Right renal cortex interstitium (tissue), 3 donors: ENCODE measurements around the gene CSMD2. TPM values are rescaled to one million over a fixed set of nuclear protein-coding genes. Genes with fewer than 3 reads are reported as not detected.

Source experiments
- DNase-seq, 3 donors: peaks; one replicate each; pipeline ENCODE4 v3.0.0-alpha.2; 2013; ENCODE audit warnings: low read depth in 3 of 3, low spot score in 2 of 3
- polyA plus RNA-seq, 3 donors: library from polyadenylated mRNA; unstranded; fragments of 120-200 nt; gene quantifications; one replicate each; pipeline ENCODE4 v1.2.1, GENCODE V29; 2013; ENCODE audit not compliant: insufficient read length in 3 of 3

CSMD2 gene
- polyA plus RNA-seq, 3 donors = 0.78 to 1.1 (median 0.92) TPM

DNA sequence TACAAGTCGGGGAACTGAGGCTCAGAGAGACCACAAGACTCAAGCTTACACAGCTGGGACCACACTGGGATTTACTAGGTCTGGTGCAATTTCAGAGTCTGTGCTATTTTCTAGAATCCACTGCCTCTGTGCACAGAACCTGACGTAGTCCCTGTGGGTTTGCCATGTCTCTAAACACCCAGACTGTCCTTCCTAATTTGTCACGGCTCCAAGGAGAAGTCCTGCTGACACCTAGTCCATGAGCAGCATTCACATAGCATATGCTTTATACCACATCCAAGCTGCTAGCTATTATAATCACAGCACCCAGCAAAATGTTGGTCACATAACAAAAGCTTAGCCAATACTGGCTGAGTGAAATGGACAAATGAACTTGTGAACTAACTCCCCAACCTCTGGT lies 380.2 kb downstream of the CSMD2 start:
- no peak for DNase-seq

DNA sequence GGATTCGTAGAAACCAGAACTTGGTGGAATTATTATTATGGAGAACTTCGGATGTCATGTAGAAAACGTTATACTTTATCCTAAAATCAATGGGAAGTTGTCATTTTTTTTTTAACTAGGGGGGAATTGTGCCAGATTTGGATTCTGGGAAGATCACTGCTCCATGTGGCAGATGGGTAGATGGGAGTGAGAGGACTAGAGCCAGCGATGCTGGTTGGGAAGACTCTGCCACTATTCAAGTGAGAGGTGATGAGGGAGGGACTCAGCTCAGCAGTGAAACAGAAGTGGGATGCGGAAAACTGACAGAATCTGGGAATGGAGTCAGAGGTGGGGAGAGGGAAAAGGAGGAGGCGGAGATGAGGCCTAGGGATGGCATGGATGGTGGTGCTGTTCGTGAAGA lies 382.3 kb downstream of the CSMD2 start:
- DNase-seq = no peak

DNA sequence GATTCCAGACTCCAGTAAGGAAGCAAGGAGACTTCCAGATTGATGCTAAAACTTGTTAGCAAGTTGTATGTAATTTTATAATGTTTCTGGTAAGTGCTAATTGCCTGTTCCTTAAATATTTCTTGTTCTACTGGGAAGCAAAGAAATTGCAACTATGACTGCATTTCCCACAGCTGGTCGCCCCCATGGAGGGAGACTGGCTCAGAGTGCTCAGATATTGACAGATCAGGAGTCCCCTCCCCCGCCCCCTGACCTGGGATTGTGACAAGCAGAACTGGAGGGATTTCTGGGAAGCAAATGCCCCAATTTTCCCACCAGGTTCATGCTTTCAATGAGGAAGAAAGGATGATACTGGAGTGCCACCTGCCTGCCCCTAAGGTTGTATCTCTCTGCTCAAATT lies 383.4 kb downstream of the CSMD2 start:
- DNase-seq = no peak

DNA sequence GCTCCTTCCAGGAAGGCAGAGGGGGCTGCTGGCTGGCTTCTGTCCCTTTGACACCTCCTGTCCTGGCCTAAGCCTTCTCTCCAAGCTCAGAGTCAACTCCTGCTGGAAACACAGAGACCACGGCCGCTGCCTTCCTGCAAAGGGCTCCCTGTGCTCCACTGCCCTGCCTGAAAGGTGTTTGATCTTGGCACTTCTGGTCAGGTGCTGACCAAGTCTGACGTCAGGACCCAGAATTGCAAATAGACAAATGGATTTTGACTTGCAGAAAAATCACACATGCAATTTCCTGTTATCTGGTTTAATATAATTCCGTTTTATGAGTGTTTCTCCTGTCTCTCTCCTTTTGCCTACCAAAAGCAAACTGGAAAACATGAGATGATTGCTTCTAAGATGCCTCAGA lies 387.7 kb downstream of the CSMD2 start:
- DNase-seq = no peak

DNA sequence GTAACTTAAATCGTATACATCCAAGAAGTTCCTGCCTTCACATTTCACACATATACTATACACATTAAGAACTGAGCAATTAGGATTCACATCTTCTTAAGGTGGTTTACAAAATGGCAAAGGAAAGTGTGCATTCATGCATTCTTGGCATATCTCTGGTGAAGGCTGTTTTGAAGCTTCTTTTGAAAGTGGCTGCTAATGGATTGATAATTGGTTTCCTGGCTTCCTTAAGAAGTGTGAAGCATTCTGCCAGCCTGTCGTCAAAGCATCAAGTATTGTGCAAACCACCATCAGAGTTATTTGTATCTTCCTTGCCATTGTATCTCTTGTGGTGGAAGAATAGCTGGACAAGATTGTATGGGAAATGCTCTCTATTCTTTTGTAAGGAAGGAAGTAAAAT lies 396.2 kb downstream of the CSMD2 start:
- DNase-seq = no peak

DNA sequence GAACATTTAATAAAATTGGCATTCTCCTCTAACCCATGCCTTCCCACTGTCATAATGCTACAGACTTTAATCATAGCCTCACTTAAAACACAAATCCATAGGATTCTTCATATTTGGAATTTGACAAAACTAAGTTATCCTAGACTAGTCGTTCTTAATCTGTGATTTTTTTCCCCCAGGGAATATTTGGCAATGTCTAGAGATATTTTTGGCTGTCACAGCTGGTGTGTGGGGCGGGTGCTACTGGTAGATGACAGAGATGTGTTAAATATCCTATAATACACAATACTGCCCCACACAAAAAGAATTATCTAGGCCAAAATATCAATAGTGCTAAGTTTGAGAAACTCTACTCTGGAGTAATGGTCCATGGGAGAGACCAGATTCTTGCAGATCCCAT lies 396.9 kb downstream of the CSMD2 start:
- DNase-seq = no peak

DNA sequence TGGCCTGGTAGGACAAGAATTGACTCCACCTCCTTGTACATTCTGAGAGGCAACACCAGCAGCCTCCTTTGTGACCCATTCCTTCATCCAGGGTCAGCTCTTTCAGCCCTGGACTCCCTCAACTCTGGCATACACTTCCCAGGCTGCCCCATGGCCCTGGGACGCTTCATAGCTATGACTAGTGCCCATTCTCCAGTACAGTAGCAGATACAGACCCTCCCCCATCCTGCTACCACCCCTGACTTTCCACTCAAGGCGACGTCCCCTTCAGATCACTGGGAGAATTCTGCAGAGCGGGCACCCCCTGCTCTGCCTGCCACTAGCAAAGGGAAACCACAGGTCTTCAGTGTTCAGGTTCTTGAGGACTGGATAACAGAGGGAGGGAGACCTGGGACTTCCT lies 400.9 kb downstream of the CSMD2 start:
- DNase-seq = no peak

DNA sequence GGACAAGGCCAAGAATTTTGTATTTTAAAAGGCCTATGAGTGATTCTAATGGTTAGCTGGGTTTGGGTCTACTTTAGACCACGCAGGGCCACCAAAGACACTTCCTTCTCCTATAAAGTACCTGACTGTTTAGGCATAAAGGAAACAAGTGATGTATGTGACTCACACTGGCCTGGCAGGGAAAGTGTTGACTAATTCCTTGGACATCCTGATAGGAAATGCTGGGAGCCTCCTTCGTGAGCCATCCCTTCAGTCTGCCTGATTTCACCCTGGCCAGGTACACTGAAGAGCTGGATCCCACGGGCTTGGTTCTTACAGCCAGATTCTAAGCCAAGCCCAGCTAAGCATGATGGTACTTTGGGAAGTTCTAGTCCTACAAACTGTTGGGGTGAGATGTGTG lies 401.6 kb downstream of the CSMD2 start:
- DNase-seq = no peak

DNA sequence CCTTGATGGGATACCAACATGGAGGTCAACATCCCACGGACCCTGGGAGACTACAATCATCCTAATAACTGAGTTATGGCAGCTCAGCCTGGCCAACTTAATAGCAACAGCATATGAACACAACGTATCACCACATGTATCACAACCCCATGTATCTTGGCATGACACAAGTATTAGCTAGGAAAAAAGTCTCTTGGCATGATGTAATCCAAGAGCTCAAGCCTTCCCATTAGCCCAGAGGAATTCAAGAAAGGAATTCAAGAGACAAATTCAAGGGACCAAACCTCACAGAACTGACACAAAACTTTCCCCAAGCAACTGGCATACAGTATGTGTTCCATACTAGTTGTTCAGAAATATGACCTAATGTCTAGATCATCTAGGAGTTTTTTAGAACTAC lies 402.1 kb downstream of the CSMD2 start:
- no peak for DNase-seq

DNA sequence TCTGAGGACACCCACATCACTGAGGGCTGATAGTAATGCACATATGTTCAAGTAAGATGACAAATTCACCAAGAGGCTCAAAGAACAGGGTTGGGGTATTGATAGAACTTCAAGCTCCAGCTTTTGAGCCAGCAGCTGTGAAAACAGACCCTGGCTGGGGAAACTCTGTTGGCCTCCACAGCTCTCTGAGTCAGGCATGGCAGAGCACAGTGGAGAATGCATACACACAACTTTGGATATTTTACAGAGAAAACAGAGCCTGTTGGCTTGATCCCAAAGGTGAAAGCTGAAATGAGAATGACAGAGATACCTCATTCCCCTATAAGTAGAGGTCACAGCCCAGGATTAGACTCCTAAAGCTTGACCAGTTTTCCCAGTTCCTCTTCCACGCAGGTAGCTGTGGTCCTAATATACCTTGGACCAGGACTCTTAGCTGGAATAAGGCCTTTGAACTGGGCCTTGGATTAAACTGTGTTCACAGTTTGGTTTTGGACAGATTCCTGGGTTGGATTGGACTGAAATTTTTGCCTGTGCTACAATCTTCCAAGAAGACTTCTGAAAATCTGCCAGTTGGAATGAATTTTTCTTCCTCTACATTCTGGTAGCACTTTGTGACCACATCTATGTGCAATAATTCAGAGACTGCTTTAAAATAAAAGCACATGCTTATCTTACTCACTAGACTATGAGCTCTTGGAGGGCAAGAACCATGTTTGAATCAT lies 402.8 kb downstream of the CSMD2 start:
- no peak for DNase-seq

DNA sequence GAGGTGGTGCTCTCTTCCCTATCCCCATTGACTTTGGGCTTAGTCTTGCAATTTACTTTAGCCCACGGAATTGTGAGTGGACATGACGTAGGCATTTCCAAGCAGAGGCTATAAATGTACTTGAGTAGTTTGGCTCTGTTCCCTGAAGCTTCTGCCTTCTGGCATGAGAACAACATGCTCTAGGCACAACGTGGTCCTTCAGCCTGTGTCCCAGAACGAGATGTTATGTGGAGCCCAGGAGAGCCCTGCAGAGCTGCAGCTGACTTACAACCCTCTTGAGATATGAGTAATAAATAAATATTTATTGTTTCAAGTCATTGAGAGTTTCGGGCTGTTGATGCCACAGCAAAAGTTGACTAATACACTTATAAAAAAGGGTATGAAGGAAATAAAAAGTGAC lies 406.3 kb downstream of the CSMD2 start:
- no peak for DNase-seq

DNA sequence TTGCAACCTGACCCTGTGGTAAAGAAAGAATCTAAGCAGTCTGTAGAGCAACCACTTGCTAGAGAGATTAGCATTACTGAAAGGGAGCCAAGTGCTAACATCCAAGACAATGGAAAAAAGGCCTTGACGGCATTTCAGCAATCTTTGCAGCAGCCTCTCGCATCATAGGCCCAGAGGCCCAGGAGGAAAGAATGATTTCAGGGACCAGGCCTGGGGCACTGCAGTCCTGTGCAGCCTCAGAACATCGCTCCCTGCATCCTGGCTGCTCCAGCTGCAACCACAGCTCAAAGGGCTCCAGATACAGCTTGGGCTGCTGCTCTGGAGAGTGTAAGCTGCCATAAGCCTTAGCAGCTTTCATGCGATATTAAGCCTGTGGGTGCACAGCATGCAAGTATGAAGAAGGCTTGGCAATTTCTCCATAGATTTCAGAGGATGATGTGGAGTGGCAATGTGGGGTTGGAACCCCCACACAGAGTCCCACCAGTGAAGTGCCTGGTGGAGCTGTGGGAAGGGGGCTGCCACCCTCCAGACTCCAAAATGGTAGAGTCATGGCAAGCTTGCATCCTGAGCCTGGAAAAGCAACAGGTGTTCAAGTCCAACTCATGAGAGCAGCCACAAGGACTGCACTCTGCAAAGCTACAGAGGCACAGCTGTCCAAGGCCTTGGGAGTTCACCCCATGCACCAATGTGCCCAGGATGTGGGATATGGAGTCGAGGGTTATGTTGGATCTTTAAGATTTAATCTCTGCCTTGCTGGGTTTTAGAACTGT lies 411.8 kb downstream of the CSMD2 start:
- no peak for DNase-seq

DNA sequence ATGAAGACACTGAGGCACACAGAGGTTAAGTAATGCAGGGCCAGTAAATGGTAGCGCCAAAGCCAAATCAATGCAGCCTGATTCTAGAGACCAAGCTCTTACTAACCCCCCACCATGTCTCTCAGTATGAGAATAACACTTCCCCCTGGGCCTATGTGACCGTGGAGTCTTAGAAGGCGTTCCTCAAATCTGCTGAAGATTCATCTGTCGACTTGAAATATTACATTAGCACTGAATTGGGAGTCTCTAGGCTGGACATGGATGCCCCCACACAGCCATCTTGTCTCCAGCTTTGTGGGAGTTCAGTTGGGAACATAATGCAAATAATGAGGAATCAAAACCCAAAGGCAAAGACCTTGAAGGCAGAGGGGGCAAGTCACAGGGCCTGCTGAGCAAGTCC lies 419.1 kb downstream of the CSMD2 start:
- no peak for DNase-seq

DNA sequence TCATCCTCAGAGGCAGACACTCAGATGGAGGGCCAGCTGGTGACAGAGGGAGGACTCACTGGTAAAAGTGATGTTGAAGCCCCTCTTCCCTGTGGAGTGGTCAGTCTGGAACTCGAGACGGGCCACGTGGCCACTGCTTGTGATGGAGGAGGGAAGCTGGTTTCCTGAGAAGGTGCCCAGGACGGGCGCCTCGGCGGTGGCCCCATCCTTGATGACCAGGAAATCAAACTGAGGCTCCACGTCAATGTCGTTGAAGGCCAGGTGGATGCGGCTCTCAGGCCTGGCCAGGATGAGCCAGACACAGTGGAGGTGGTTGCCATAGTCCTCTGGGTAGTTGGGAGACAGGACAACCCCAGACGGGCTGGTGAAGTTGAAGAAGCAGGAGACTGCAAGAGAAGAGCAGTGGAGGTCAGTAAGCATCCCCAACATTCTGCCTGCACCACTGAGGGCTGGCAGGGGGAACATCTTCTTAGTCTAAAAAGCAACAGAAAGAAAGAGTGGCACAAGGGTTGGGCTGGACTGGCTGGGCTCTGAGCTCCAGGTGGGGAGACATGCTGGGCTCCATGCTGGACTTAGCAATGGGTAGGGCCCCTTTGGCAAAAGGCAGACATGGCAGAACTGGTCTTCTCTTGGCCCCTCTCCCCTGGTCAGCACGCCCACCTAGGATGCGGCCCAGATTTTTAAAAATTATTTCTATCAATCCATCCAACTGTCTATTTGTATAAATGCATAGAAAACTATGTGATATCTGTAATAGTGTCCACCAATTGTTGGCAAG lies 421.6 kb downstream of the CSMD2 start:
- DNase-seq = no peak

DNA sequence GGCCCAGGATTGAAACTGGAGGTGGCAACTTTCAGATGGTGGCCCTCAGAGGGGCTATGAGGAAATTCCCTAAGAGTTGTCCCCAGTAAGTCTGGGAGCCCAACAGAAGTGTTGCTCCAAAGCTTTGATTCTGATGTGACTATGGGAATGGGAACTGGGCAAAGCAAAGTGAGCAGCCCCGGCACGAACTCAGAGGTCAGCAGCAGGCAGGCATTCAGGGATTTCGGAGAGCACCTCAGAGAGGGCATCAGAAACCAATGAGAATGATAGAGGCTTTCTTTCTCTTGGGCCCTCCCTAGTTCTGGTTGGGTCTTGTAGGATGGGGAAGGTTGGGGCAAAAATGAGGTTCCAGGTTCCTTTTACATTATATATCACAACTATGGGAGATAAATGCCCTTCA lies 422.4 kb downstream of the CSMD2 start:
- no peak for DNase-seq

DNA sequence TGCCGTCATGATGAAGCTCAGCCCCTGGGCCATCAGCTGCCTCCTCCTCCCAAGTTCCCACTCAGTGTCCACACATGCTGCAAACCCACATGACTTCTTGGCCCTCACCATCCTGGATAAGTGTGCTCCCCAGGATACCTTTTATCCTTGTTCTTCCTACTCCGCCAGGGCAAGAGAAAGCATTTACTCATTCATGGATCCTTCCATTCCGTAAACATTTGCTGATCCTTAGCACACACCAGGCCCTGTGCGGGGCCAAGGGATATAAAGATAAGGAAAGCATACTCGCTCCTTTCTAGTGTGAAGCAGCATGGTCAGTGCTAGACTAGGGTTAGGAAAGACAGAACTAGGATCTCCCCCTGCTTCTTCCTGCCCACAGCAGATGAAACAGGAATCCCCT lies 423.3 kb downstream of the CSMD2 start:
- DNase-seq = no peak

DNA sequence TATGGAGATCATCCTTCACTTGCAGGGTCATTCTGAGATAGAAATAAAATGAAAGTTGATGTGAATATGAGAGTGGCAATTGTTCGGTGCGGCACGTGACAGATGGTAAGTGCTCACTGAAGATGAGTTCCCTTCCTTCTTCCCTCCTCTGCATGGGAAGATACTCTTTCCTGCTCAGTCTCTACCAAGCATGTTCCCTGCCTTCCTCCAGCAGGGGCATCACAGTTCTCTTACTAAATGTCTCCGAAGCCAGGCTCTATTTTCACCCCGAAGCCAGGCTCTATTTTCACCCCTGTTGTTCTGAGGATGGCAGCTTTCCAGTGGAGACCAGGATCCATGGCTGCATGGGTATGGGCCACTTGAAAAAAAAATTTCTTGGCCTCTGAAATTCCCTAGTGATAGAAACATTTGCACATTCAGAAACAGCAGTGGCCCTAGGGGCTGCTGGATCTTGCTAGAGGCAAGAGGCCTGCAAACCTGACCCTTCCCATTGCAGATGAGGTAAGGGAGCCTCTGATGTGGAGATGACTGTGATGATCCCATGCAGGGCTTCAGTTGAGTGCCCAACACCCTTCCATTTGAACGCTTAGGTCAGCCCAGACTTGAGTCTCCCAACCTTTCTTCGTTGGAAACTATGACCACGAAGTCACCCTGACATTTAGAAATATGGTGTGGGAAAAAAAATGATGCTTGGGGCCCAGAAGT lies 424.8 kb downstream of the CSMD2 start:
- DNase-seq = no peak

DNA sequence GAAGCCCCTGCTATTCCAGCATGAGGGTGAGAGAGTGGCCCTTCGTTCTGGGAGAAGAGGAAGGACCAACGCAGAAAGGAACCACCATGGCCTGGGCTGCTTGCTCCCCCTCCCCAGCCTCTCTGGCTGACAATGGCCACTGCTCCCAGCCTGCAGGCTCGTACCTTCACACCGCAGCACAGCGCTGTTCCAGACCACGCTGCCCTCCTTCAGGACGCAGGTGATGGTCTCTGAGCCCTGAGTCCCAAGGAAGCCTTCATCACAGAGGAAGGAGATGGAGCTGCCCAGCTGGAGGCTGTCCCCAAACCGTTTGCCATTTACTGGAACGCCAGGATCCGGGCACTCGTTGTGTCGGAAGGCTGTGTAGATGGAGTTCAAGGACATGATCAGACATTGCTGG lies 426.1 kb downstream of the CSMD2 start:
- DNase-seq = no peak

DNA sequence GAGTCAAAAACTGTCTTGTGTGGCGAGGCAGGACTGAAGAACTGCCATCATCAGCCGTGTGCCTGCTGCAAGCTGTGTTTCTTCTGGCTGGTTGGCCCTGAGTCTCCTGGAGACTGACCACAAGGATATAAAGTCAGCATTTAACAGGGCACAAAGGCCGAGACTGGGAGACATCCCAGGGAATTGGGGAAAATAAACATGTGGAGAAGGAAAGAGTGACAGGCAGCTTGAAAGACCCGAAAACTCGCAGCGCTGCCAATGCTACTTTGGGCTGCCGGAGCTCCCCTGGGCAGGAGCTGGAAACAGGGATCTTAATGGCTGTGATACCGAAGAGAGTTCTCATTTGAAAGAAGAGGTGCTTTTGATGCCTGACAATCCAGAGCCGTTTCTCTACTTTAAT lies 426.5 kb downstream of the CSMD2 start:
- no peak for DNase-seq

DNA sequence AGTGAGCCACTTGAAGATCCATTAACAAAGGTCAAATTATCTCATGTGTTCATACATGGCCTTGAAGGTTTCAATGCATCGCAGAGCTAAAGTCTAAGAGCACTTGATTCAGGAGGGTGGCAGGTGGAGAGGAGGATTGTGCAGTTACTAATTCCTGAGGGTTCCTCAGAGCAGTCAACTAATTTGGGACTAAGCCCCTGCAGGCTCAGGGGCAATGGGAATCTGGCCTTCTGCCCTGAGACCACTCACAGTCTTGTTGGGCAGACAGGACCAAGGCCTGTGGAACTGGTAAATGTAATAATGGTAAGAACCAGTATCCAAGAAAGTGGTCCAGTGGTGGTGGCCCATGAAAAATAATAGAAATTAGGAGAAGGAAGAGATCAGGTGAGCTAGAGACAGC lies 428.5 kb downstream of the CSMD2 start:
- DNase-seq = no peak

DNA sequence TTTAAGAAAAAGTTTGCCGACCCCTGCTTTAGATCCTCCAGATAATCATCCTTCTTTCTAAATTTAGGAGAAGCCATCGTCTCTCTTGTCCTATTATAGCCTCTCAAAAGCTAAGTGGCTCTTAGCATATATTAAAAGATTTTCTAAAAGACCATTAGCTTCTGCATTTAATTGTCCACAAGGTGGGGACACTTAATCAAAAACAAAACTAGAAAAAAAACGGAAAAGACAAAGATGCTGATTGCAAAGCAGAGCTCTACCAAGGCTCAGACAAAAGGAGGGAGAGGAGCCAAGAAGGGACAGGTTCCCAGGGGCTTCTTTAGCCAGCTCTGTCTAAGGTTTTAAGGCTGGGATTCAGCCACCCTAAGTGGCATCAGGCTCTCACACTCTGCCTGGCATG lies 429.4 kb downstream of the CSMD2 start:
- no peak for DNase-seq
